ENCODE data around the gene PDRG1. TPM values are rescaled to one million over a fixed set of nuclear protein-coding genes. Genes with fewer than 3 reads are reported as not detected.
A peak's percentile ranks its signal among the peaks of the same experiment; 100 is the strongest.

Gene PDRG1
- total RNA-seq, 6 experiments from 2014 or later = 4.5 to 6.6 (median 4.9) TPM

DNA sequence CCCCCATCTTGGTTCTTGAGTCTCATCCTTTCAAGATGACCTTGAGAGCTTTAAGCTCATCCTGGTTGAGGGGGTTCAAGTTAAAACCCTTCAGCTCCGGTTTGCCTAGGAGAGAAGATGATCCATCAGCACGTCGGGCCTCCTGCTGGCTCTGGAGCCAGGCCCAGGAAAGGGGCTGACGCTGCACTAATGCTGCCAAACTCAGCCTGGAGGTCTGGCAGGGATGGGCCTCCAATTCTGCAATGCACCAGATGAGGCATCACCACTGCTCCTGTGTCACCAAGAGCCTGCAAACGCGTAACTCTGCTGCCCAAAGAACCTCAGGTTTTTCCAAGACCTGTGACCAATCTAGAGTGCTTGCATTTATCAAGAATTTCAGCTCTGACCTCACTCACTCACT is 6.1 kb downstream of the PDRG1 start:
- H3K9me3 ChIP-seq = no peaks in the 10 kb centered on the region
- intact Hi-C loops (cut with DNase I) = no loop called here
- DNase-seq (no peak), ATAC-seq (no peak)
- no peak for TF ChIP-seq POLR2A (IDR thresholded peaks at IDR 0.05)
- TF ChIP-seq, protein P1, sequence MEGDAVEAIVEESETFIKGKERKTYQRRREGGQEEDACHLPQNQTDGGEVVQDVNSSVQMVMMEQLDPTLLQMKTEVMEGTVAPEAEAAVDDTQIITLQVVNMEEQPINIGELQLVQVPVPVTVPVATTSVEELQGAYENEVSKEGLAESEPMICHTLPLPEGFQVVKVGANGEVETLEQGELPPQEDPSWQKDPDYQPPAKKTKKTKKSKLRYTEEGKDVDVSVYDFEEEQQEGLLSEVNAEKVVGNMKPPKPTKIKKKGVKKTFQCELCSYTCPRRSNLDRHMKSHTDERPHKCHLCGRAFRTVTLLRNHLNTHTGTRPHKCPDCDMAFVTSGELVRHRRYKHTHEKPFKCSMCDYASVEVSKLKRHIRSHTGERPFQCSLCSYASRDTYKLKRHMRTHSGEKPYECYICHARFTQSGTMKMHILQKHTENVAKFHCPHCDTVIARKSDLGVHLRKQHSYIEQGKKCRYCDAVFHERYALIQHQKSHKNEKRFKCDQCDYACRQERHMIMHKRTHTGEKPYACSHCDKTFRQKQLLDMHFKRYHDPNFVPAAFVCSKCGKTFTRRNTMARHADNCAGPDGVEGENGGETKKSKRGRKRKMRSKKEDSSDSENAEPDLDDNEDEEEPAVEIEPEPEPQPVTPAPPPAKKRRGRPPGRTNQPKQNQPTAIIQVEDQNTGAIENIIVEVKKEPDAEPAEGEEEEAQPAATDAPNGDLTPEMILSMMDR (IDR thresholded peaks at IDR 0.05) = no peak
- no peaks in the 10 kb centered on the region for H3K27me3 ChIP-seq
- H3K36me3 ChIP-seq = peaks cover 4 to 40% (median 26%) of the 10 kb centered on the region in 4 donors
- H3K4me3 ChIP-seq = no peak overlapping the region
- H3K4me1 ChIP-seq = peaks cover 0 to 7% (median 2%) of the 10 kb centered on the region in 4 donors
- WGBS (ENCODE audit: insufficient coverage, low coverage, low lambda C conversion rate, missing lambda C conversion rate) = no CpG with 5 or more reads among the region's 6 CpGs
- no peak overlapping the region for H3K27ac ChIP-seq

DNA sequence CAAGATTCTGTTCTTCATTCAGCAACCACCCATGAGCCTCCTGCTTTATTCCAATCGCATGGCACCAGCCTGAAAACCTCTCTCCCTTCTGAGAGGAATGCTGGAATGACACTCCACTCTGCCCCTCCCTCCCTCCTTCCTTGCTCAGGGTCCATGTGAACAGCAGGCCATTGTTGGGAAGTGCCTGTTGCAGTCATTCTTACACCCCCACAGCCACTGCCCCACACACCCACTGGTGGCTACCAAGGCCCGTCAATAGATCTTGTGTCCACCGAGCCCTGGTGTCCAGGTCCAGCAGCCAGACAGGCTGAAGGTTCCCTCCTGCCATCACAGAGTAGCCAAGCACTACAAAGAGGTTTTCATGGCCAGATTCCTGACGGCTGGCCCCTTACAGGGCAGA is 6.5 kb downstream of the PDRG1 start:
- Histone ChIP-seq H3K27ac (no peak overlapping the region), H3K9me3 (no peaks in the 10 kb centered on the region), H3K4me3 (no peak overlapping the region), H3K36me3 (peaks cover 4 to 40% (median 26%) of the 10 kb centered on the region in 4 donors), H3K27me3 (no peaks in the 10 kb centered on the region), H3K4me1 (peaks cover 0 to 3% (median 0%) of the 10 kb centered on the region in 4 donors)
- intact Hi-C loops (cut with DNase I) = no loop called here
- DNase-seq = no peak
- no peak for ATAC-seq
- 77% methylated on average over 2 of the region's 4 CpGs for WGBS (ENCODE audit: insufficient coverage, low coverage, low lambda C conversion rate, missing lambda C conversion rate)
- TF ChIP-seq, protein P1 (IDR thresholded peaks at IDR 0.05) = no peak
- no peak for TF ChIP-seq POLR2A (IDR thresholded peaks at IDR 0.05)

GRCh38 chr20:31943052-31943471 is 8.8 kb downstream of the PDRG1 start:
- H3K4me3 ChIP-seq = no peak overlapping the region
- ATAC-seq (peak in 1 of 4 donors; percentile 13), DNase-seq (no peak)
- no peak for TF ChIP-seq POLR2A (IDR thresholded peaks at IDR 0.05)
- TF ChIP-seq, protein P1 (IDR thresholded peaks at IDR 0.05) = no peak
- H3K27me3 ChIP-seq = no peaks in the 10 kb centered on the region
- peaks cover 0 to 32% (median 20%) of the 10 kb centered on the region in 4 donors for H3K36me3 ChIP-seq
- H3K27ac ChIP-seq = no peak overlapping the region
- no peaks in the 10 kb centered on the region for H3K4me1 ChIP-seq
- 0% methylated on average over 1 of the region's 2 CpGs for WGBS (ENCODE audit: insufficient coverage, low coverage, low lambda C conversion rate, missing lambda C conversion rate)
- no peaks in the 10 kb centered on the region for H3K9me3 ChIP-seq
- intact Hi-C loops (cut with DNase I) = no loop called here

DNA sequence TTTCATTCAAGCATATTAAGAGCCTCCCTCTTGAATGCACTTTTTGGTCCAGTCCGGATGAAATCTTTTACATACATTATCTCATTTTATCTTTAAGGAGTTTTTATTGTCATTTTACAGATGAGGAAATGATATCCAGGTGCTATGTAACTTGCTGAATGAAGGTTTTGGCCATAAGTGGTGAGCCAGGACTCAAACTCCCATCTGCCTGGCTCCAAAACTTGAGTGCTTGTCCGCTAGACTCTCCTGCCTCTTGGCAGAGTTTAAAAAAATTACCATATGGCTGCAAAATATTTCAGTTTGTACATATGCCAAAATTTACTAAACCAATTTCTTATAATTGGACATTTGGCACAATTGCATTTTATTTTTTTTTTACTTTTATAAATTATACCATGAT is 12.2 kb downstream of the PDRG1 start:
- WGBS (ENCODE audit: insufficient coverage, low coverage, low lambda C conversion rate, missing lambda C conversion rate) = 80% methylated on average over 2 of the region's 2 CpGs

More for the DNA sequence above, 12.2 kb downstream of the PDRG1 start:
- no peak overlapping the region for H3K27ac ChIP-seq
- H3K9me3 ChIP-seq = no peaks in the 10 kb centered on the region
- no peaks in the 10 kb centered on the region for H3K27me3 ChIP-seq
- ATAC-seq (no peak), DNase-seq (no peak)
- H3K36me3 ChIP-seq = peaks cover 0 to under 1% (median 0%) of the 10 kb centered on the region in 4 donors
- intact Hi-C loops (cut with DNase I) = no loop called here
- H3K4me1 ChIP-seq = no peaks in the 10 kb centered on the region
- no peak for TF ChIP-seq POLR2A (IDR thresholded peaks at IDR 0.05)
- TF ChIP-seq, protein P1 (IDR thresholded peaks at IDR 0.05) = no peak
- H3K4me3 ChIP-seq = no peak overlapping the region

All from right lobe of liver (tissue), 6 donors.